NB4 (cell line): Measurements from ENCODE around the gene APRT.

Source experiments
- DNase-seq: peaks from one replicate; pipeline ENCODE4 v3.0.0; 2010; ENCODE audit warnings: low read depth
- H3K4me3 ChIP-seq: one replicate; pipeline ENCODE4 v1.5.1; 2011; ENCODE audit warnings: mild to moderate bottlenecking, low read depth, low read length, moderate library complexity
- CTCF ChIP-seq: IDR thresholded peaks from one replicate; pipeline ENCODE4 v1.5.1; 2012; ENCODE audit warnings: low read depth, low read length
- MAX ChIP-seq: IDR thresholded peaks from 2 replicates; pipeline ENCODE4 v1.6.1; 2011; ENCODE audit warnings: low read depth, low read length
- MYC ChIP-seq: IDR thresholded peaks from 2 replicates; pipeline ENCODE4 v1.6.1; 2011; ENCODE audit warnings: low read depth, low read length
- POLR2A ChIP-seq: IDR thresholded peaks from 2 replicates; pipeline ENCODE4 v1.6.1; 2011; ENCODE audit warnings: mild to moderate bottlenecking; ENCODE audit not compliant: insufficient read length; ENCODE audit errors: extremely low read depth

APRT gene

GRCh38 chr16:88784856-88785105, 26.9 kb downstream of the APRT start:
- H3K4me3 ChIP-seq, result peak overlapping the region; percentile 6
- no peak for TF ChIP-seq POLR2A
- TF ChIP-seq MAX, result no peak
- TF ChIP-seq CTCF, result no peak
- no peak for TF ChIP-seq MYC
- DNase-seq, result no peak

GRCh38 chr16:88784074-88784855, 27.5 kb downstream of the APRT start:
- TF ChIP-seq MAX (no peak), MYC (0 out of 2 replicates have a peak, but pooled peaks have one; percentile 31), CTCF (peak; percentile 46), POLR2A (no peak)
- DNase-seq, result peak; percentile 82
- peak overlapping the region; percentile 73 for H3K4me3 ChIP-seq

GRCh38 chr16:88783391-88784073, 28.2 kb downstream of the APRT start:
- TF ChIP-seq MYC (peak; percentile 27; the same call in 1 of the 2 replicates), POLR2A (no peak), MAX (peak; percentile 37; the same call in 1 of the 2 replicates), CTCF (no peak)
- peak; percentile 74 for DNase-seq
- peak overlapping the region; percentile 73 for H3K4me3 ChIP-seq

GRCh38 chr16:88782454-88783390, 29.0 kb downstream of the APRT start:
- peak; percentile 68 for DNase-seq

More at GRCh38 chr16:88782454-88783390, 29.0 kb downstream of the APRT start:
- TF ChIP-seq MAX, result no peak
- no peak for TF ChIP-seq MYC
- TF ChIP-seq CTCF, result no peak
- no peak for TF ChIP-seq POLR2A
- peak overlapping the region; percentile 73 for H3K4me3 ChIP-seq
